GM21529 (cell line): ENCODE data around the gene CNRIP1.
"Not testable (repeated sequence)": the region's sequence is repeated elsewhere in the genome, so short reads cannot be mapped to it uniquely, and the experiment has no call there.

ENCODE experiments used
- ATAC-seq: cut with Tn5 transposase; IDR thresholded peaks from one replicate; pipeline ENCODE4 v1.9.1; 2021; ENCODE audit not compliant: unreplicated experiment

The CNRIP1 gene

GRCh38 chr2:68319398-68320117 is at the start of gene CNRIP1:
Gene CNRIP1 (minus strand): TSS chr2:68319949. CDS start chr2:68319400, 549 bp downstream.
- ATAC-seq = no peak

GRCh38 chr2:68369337-68369734 is 49.6 kb upstream of the CNRIP1 start:
- no peak for ATAC-seq

GRCh38 chr2:68368654-68369336 is 49.0 kb upstream of the CNRIP1 start:
- ATAC-seq = no peak

- no peak for ATAC-seq
Measured at GRCh38 chr2:68367953-68368653, 48.4 kb upstream of the CNRIP1 start.

GRCh38 chr2:68366083-68366560 is 46.4 kb upstream of the CNRIP1 start:
- peak; percentile 52 for ATAC-seq

- ATAC-seq = peak; percentile 59
Measured at GRCh38 chr2:68365087-68365486, 45.3 kb upstream of the CNRIP1 start, which contains the start of gene PLEK. Gene PLEK (plus strand): TSS chr2:68365282. CDS start chr2:68365352, 70 bp downstream.

- no peak for ATAC-seq
Measured at GRCh38 chr2:68363721-68364120, 44.0 kb upstream of the CNRIP1 start.

GRCh38 chr2:68362749-68363148 is 43.0 kb upstream of the CNRIP1 start:
- ATAC-seq = no peak

GRCh38 chr2:68362069-68362468 is 42.3 kb upstream of the CNRIP1 start:
- peak; percentile 33 for ATAC-seq

- no peak for ATAC-seq
Measured at GRCh38 chr2:68359889-68360288, 40.1 kb upstream of the CNRIP1 start.

GRCh38 chr2:68357605-68358337 is 38.0 kb upstream of the CNRIP1 start:
- ATAC-seq = peak; percentile 60

GRCh38 chr2:68356599-68357239 is 37.0 kb upstream of the CNRIP1 start:
- no peak for ATAC-seq

- ATAC-seq = no peak
Measured at GRCh38 chr2:68352651-68353391, 33.1 kb upstream of the CNRIP1 start.

- no peak for ATAC-seq
Measured at GRCh38 chr2:68351997-68352396, 32.2 kb upstream of the CNRIP1 start.

- ATAC-seq = not testable (repeated sequence)
Measured at GRCh38 chr2:68349091-68349490, 29.3 kb upstream of the CNRIP1 start.

GRCh38 chr2:68345129-68345875 is 25.6 kb upstream of the CNRIP1 start:
- ATAC-seq = no peak

GRCh38 chr2:68344031-68344430 is 24.3 kb upstream of the CNRIP1 start:
- no peak for ATAC-seq

GRCh38 chr2:68342470-68342869 is 22.7 kb upstream of the CNRIP1 start:
- ATAC-seq = no peak

- ATAC-seq = no peak
Measured at GRCh38 chr2:68341583-68341982, 21.8 kb upstream of the CNRIP1 start.
